GM15510 (cell line): ENCODE data around the gene SSR2.
A peak's percentile ranks its signal among the peaks of the same experiment; 100 is the strongest.

Source experiments
- POLR2A ChIP-seq: IDR thresholded peaks from 3 replicates; pipeline ENCODE4 v1.6.1; 2011; ENCODE audit warnings: borderline replicate concordance; ENCODE audit not compliant: insufficient read length; ENCODE audit errors: extremely low read depth

Gene SSR2

GRCh38 chr1:155983191-155984024 lies 37.3 kb downstream of the SSR2 start:
- TF ChIP-seq POLR2A: peak; percentile 27

GRCh38 chr1:155982106-155982505 lies 38.6 kb downstream of the SSR2 start:
- TF ChIP-seq POLR2A: no peak

DNA sequence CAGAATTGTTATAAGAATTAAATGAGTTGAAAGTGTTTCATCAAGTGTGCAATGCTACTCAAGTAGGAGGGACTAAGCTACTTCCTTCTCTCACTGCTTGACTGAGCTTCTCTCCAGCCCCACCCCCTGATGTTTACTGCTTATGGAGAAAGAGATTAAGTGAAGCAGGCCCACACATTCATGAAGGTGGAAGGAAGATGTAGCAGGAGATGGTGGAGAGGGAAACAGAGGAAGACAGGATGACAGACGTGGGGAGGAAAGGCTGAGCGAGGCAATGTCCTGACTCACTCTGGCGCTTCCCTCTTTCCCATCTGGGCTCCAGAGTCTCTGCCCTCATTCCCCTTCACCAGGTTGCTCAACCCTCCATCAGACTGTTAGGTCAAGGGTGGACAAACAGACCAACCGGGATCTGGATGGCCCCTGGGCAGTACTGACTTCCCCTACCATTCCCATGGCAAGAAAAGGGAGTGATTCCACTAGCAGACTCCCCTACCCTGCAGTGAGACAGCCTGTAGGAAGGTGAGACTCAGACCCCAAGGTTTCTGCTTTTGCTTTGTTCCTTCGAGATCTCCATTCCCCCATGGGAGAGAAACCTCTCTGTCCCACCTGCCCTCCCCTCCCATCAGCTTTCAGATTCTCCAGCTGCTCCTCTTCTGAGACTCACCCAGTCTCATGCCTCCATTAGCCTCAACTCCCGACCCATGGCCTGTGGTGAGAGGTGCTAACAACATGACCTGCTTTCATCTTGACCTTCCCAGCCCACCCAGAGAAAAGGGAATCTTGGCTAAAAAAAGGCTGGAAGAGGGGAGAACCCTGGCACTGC lies 39.3 kb downstream of the SSR2 start:
- peak; percentile 24 for TF ChIP-seq POLR2A

- TF ChIP-seq POLR2A: peak; percentile 19
Measured at GRCh38 chr1:155979597-155980343, 41.0 kb downstream of the SSR2 start.

- TF ChIP-seq POLR2A: no peak
Measured at GRCh38 chr1:155978973-155979429, 41.8 kb downstream of the SSR2 start.

DNA sequence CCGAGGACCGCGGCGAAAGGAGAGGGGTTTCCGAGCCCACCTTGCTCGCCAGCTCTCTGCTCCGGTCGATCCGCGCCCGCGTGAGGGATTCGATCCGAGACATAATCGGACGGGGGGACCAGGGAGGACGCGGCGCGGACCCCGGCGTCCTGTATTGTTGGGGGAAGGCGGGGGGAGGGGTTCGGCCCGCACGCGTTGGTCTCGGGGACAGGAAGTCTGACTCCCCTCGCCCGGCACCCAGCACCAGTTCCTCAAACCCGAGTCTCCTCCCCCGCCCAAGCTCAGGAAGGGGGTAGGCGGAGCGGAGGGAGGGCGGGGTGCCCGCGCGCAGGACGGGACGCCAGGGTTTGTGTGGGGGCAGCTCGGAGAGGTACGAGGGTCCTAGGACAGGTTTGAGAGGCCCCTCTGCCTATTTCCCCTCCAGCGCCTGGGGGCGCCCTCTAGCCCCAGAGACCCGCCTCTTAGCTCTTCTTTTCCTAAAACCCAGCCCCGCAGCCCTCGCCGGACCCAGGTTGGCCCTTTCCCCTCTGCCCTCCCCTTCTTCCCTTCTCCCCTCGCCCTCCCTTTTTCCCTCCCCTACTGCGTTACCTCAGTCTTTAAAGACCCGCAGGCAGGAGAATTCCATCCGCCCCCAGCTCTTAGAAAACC lies 42.3 kb downstream of the SSR2 start, which contains the start of gene ARHGEF2:
ARHGEF2 (minus strand) TSS at position 223 of the 648 bp plus-strand sequence; CDS start at position 103, 120 bp downstream.
- peak; percentile 82 for TF ChIP-seq POLR2A

GRCh38 chr1:155977690-155978324 lies 42.9 kb downstream of the SSR2 start:
- no peak for TF ChIP-seq POLR2A

GRCh38 chr1:155976913-155977689 lies 43.6 kb downstream of the SSR2 start:
- no peak for TF ChIP-seq POLR2A

GRCh38 chr1:155976062-155976912 lies 44.5 kb downstream of the SSR2 start:
- no peak for TF ChIP-seq POLR2A

- TF ChIP-seq POLR2A: no peak
Measured at GRCh38 chr1:155975375-155976061, 45.2 kb downstream of the SSR2 start.

GRCh38 chr1:155974208-155975115 lies 46.3 kb downstream of the SSR2 start:
- no peak for TF ChIP-seq POLR2A
